K562 treated with DMSO at 1 percent for 48 hours (cell line): ENCODE measurements around the gene SH3BGRL2. TPM values are rescaled to one million over a fixed set of nuclear protein-coding genes. Genes with fewer than 3 reads are reported as not detected.

ENCODE experiments used
- total RNA-seq: library from RNA; unstranded; fragments of 300-600 nt; gene quantifications from 2 replicates; pipeline ENCODE4 v1.2.3, GENCODE V29; 2022; ENCODE audit warnings: low replicate concordance; ENCODE audit errors: extremely low read depth

The SH3BGRL2 gene
- total RNA-seq: not detected in 2 replicates

DNA sequence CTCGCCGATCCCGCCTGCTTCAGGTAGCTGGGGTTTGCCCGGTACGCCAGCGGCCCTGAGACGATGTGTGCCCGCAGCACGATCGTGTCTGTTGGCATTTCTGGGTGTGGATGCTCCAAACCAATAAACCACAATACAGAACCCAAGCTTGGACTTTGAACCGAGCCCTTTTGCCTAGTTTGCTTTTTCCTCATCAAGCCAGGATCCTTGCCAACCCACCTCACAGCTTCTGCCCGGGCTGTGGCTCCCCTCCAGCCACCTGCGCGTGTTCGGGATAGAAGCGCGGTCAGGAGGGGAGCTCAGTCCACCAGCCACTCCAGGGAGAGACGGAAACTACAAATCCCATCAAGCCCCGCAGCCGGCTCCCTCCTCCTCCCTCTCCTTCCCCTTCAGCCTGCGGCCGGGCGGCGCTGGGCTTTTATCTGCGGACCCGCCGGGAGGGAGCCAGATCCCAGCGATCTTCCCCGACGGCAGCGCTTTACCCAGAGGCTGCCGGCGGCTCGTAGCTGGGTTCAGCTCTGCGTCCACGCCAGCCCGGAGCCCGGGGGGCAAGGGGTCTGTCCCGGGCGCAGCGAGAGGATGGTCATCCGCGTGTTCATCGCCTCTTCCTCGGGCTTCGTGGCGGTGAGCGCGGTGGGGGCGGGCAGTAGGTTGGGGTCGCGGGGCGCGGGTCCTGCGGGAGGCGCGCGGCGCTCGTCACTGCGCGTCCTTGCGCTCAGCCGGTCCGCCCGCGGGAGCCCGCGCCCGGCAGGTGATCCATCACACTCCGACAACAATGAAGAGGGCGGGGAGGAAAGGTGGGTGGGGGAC is at the start of gene SH3BGRL2:
Gene SH3BGRL2 (plus strand): TSS at position 447 of the 810 bp plus-strand sequence. CDS start 133 bp downstream, at position 580.

Other genes starting within 250 kb of the SH3BGRL2 start
- gene LCA5, start 93.9 kb upstream of the SH3BGRL2 start, total RNA-seq: not detected in 2 replicates